SK-N-MC (cell line): Measurements from ENCODE around the gene SPEM3.

ENCODE experiments used
- DNase-seq: peaks from one replicate; pipeline ENCODE4 v3.0.0-alpha.2; 2011; ENCODE audit warnings: low read depth, low spot score
- H3K27ac ChIP-seq: fragments of 200-600 bp; sonication (generic); 2 replicates; pipeline ENCODE4 v1.5.1; 2016; ENCODE audit warnings: mixed run types
- H3K36me3 ChIP-seq: fragments of 200-600 bp; sonication (generic); 2 replicates; pipeline ENCODE4 v1.6.1; 2017; ENCODE audit warnings: antibody characterized with exemption, low read length, mixed read lengths; ENCODE audit not compliant: insufficient read depth
- H3K4me3 ChIP-seq: fragments of 200-600 bp; sonication (generic); 2 replicates; pipeline ENCODE4 v1.5.1; 2016
- H3K9ac ChIP-seq: fragments of 200-600 bp; sonication (generic); 2 replicates; pipeline ENCODE4 v1.8.0; 2017; ENCODE audit warnings: mixed run types, mixed read lengths; ENCODE audit not compliant: insufficient read length
- H3K9me3 ChIP-seq: fragments of 200-600 bp; sonication (generic); 2 replicates; pipeline ENCODE4 v1.6.1; 2017; ENCODE audit warnings: low read depth, mild to moderate bottlenecking, antibody characterized with exemption, low read length, moderate library complexity, mixed read lengths
- EZH2 ChIP-seq: fragments of 200-600 bp; sonication (generic); IDR thresholded peaks from one replicate; pipeline ENCODE4 v1.6.1; 2017; ENCODE audit warnings: antibody characterized with exemption
- FOXP2 ChIP-seq: optimal IDR thresholded peaks from 2 replicates; pipeline ENCODE3; 2011; ENCODE audit warnings: mild to moderate bottlenecking, moderate library complexity; ENCODE audit not compliant: insufficient read depth; ENCODE audit errors: extremely low read length, control extremely low read depth
- POLR2AphosphoS5 ChIP-seq: IDR thresholded peaks from 2 replicates; pipeline ENCODE4 v1.6.1; 2012; ENCODE audit warnings: mild to moderate bottlenecking, low read depth, low read length, borderline replicate concordance

SPEM3 gene

GRCh38 chr17:7398612-7399011 is 30.0 kb upstream of the SPEM3 start:
- Histone ChIP-seq H3K27ac (no peak overlapping the region), H3K9ac (no peak overlapping the region), H3K36me3 (no peaks in the 10 kb centered on the region), H3K9me3 (no peaks in the 10 kb centered on the region), H3K4me3 (no peak overlapping the region)
- DNase-seq, result no peak
- TF ChIP-seq FOXP2, result no peak

GRCh38 chr17:7403043-7403726 is 25.5 kb upstream of the SPEM3 start:
- TF ChIP-seq EZH2, result no peak
- no peak for TF ChIP-seq FOXP2
- no peak for DNase-seq
- H3K27ac ChIP-seq, result no peak overlapping the region
- H3K9ac ChIP-seq, result peak overlapping the region; percentile 82
- H3K36me3 ChIP-seq, result no peaks in the 10 kb centered on the region
- peak overlapping the region; percentile 95 for H3K4me3 ChIP-seq
- no peaks in the 10 kb centered on the region for H3K9me3 ChIP-seq

- H3K27ac ChIP-seq, result peak overlapping the region; percentile 62; the same call in 1 of the 2 replicates
- H3K4me3 ChIP-seq, result peak overlapping the region; percentile 95
- DNase-seq, result no peak
- no peaks in the 10 kb centered on the region for H3K9me3 ChIP-seq
- no peak for TF ChIP-seq POLR2AphosphoS5
- TF ChIP-seq FOXP2, result no peak
- TF ChIP-seq EZH2, result no peak
- no peaks in the 10 kb centered on the region for H3K36me3 ChIP-seq
- peak overlapping the region; percentile 82 for H3K9ac ChIP-seq
Observed at GRCh38 chr17:7403727-7403976, 25.0 kb upstream of the SPEM3 start.

- peak within 1 kb of the TSS; percentile 62; the same call in 1 of the 2 replicates for H3K27ac ChIP-seq
- TF ChIP-seq FOXP2 (no peak), EZH2 (no peak), POLR2AphosphoS5 (peak; percentile 74)
- no peaks in the 10 kb centered on the region for H3K36me3 ChIP-seq
- no peaks in the 10 kb centered on the region for H3K9me3 ChIP-seq
- peak; percentile 92 for DNase-seq
- peak within 1 kb of the TSS; percentile 82 for H3K9ac ChIP-seq
- H3K4me3 ChIP-seq, result peak within 1 kb of the TSS; percentile 95
Observed at GRCh38 chr17:7403977-7404736, 24.5 kb upstream of the SPEM3 start, which contains the start of gene TMEM256. TMEM256 (minus strand) TSS chr17:7404097; CDS start chr17:7404084, 13 bp downstream.

GRCh38 chr17:7404737-7405349 is 23.8 kb upstream of the SPEM3 start:
- H3K9me3 ChIP-seq, result no peaks in the 10 kb centered on the region
- 0 out of 2 replicates have a peak, but pooled peaks cover 5% of the 10 kb centered on the region for H3K36me3 ChIP-seq
- H3K9ac ChIP-seq, result peak overlapping the region; percentile 77
- H3K27ac ChIP-seq, result no peak overlapping the region; the same call in 1 of the 2 replicates
- DNase-seq, result no peak
- H3K4me3 ChIP-seq, result peak overlapping the region; percentile 95
- no peak for TF ChIP-seq FOXP2
- no peak for TF ChIP-seq EZH2
- TF ChIP-seq POLR2AphosphoS5, result no peak

GRCh38 chr17:7405350-7406234 is 23.1 kb upstream of the SPEM3 start:
- DNase-seq, result no peak

GRCh38 chr17:7406235-7406825 is 22.3 kb upstream of the SPEM3 start:
- H3K4me3 ChIP-seq, result peak overlapping the region; percentile 95
- no peak for DNase-seq
- H3K27ac ChIP-seq, result no peak overlapping the region
- TF ChIP-seq POLR2AphosphoS5 (no peak), FOXP2 (no peak), EZH2 (no peak)
- H3K9ac ChIP-seq, result no peak overlapping the region
- H3K36me3 ChIP-seq, result 0 out of 2 replicates have a peak, but pooled peaks cover 5% of the 10 kb centered on the region
- no peaks in the 10 kb centered on the region for H3K9me3 ChIP-seq

More at GRCh38 chr17:7405350-7406234, 23.1 kb upstream of the SPEM3 start:
- peak overlapping the region; percentile 77 for H3K9ac ChIP-seq
- no peaks in the 10 kb centered on the region for H3K9me3 ChIP-seq
- 0 out of 2 replicates have a peak, but pooled peaks cover 5% of the 10 kb centered on the region for H3K36me3 ChIP-seq
- H3K27ac ChIP-seq, result no peak overlapping the region
- no peak for TF ChIP-seq FOXP2
- peak overlapping the region; percentile 95 for H3K4me3 ChIP-seq

GRCh38 chr17:7407082-7407481 is 21.6 kb upstream of the SPEM3 start:
- H3K9me3 ChIP-seq, result no peaks in the 10 kb centered on the region
- TF ChIP-seq POLR2AphosphoS5 (no peak), EZH2 (no peak), FOXP2 (no peak)
- no peak overlapping the region for H3K4me3 ChIP-seq
- H3K27ac ChIP-seq, result no peak overlapping the region
- H3K9ac ChIP-seq, result no peak overlapping the region
- DNase-seq, result no peak
- 0 out of 2 replicates have a peak, but pooled peaks cover 5% of the 10 kb centered on the region for H3K36me3 ChIP-seq
